GM12878 (cell line): ENCODE results near the gene NEK11. TPM values are rescaled to one million over a fixed set of nuclear protein-coding genes. Genes with fewer than 3 reads are reported as not detected.

ENCODE experiments used
- ATAC-seq: fragments of 200-7000 bp; cut with Tn5 transposase; 3 replicates; pipeline ENCODE4 v1.9.1; 2020; ENCODE audit warnings: mild to moderate bottlenecking, moderate library complexity
- BruUV-seq: library from RNA; stranded (reverse); fragments of 400-500 nt; replicated peaks from 2 replicates; lab custom pipeline; 2021; lab: Mats Ljungman, UMichigan
- CTCF ChIA-PET: fragments of 300-600 bp; sonication (Branson Sonifier 250); formaldehyde crosslinking; extraction: SDS; loops from one replicate; lab custom pipeline; 2021; ENCODE audit warnings: inconsistent platforms; lab: Yijun Ruan, JAX
- POLR2A ChIA-PET: fragments of 350-600 bp; formaldehyde crosslinking; extraction: SDS; loops from one replicate; lab custom pipeline; 2021; ENCODE audit warnings: inconsistent platforms; lab: Charles Lee
- RAD21 ChIA-PET: fragments of 300-600 bp; sonication (Branson Sonifier 250); formaldehyde crosslinking; loops from one replicate; lab custom pipeline; 2023; ENCODE audit warnings: antibody characterized with exemption; ENCODE audit not compliant: unreplicated experiment; lab: Charles Lee
- SMC1A ChIA-PET: fragments of 300-600 bp; sonication (Branson Sonifier 250); formaldehyde crosslinking; loops from one replicate; lab custom pipeline; 2023; ENCODE audit not compliant: unreplicated experiment, uncharacterized antibody; lab: Charles Lee
- DNase-seq: peaks from one replicate; pipeline ENCODE4 v3.0.0-alpha.2; 2011; ENCODE audit warnings: low read depth, low spot score
- FAIRE-seq: peaks from 3 replicates; lab custom pipeline; 2011; peaks lifted over from hg19 to GRCh38; lab: Jason Lieb, UNC
- H2AFZ ChIP-seq: 2 replicates; pipeline ENCODE4 v1.6.0; 2011; ENCODE audit warnings: low read depth, low read length, control low read depth; ENCODE audit not compliant: control insufficient read depth
- H3K27ac ChIP-seq: 2 replicates; pipeline ENCODE4 v1.5.1; 2011; ENCODE audit warnings: control low read depth; ENCODE audit not compliant: control insufficient read depth, insufficient read depth
- H3K27me3 ChIP-seq, 2 experiments: replicated peaks in 1 of 2; 2 replicates each; pipeline versions ENCODE4 v1.6.0 to v1.6.1; 2011; ENCODE audit warnings: low read length in 1 of 2; ENCODE audit not compliant: control insufficient read depth in 2 of 2, insufficient read depth in 2 of 2
- H3K36me3 ChIP-seq, 2 experiments: 2 replicates each; pipeline ENCODE4 v1.5.1; 2011; ENCODE audit warnings: low read length in 1 of 2; ENCODE audit not compliant: control insufficient read depth in 2 of 2, insufficient read depth in 2 of 2
- H3K4me1 ChIP-seq: 2 replicates; pipeline ENCODE4 v1.6.1; 2011; ENCODE audit warnings: mild to moderate bottlenecking, low read length, moderate library complexity, mixed read lengths; ENCODE audit not compliant: control insufficient read depth, insufficient read depth
- H3K4me2 ChIP-seq: 2 replicates; pipeline ENCODE4 v1.6.0; 2011; ENCODE audit warnings: control low read depth; ENCODE audit not compliant: control insufficient read depth, insufficient read depth
- H3K4me3 ChIP-seq: fragments of 200-600 bp; sonication (generic); 2 replicates; pipeline ENCODE4 v1.5.1; 2016
- H3K79me2 ChIP-seq: 2 replicates; pipeline ENCODE4 v1.6.0; 2011; ENCODE audit warnings: low read length; ENCODE audit not compliant: control insufficient read depth, insufficient read depth
- H3K9ac ChIP-seq: 2 replicates; pipeline ENCODE4 v1.8.0; 2011; ENCODE audit warnings: low read length, control low read depth, mixed read lengths; ENCODE audit not compliant: control insufficient read depth, insufficient read depth
- H3K9me3 ChIP-seq: replicated peaks from 3 replicates; pipeline ENCODE4 v1.5.1; 2011; ENCODE audit warnings: mild to moderate bottlenecking, low read length; ENCODE audit not compliant: control insufficient read depth, insufficient read depth
- H4K20me1 ChIP-seq: 2 replicates; pipeline ENCODE4 v1.6.0; 2011; ENCODE audit not compliant: control insufficient read depth, insufficient read depth
- E2F4 ChIP-seq: IDR thresholded peaks from 2 replicates; pipeline ENCODE4 v1.6.1; 2012; ENCODE audit warnings: low read depth, low read length, improper control_type of control experiment
- GABPA ChIP-seq: IDR thresholded peaks from 2 replicates; pipeline ENCODE4 v1.6.1; 2014; ENCODE audit warnings: antibody characterized with exemption, low read depth, mild to moderate bottlenecking, inconsistent platforms
- NFXL1 ChIP-seq: fragments of 450-650 bp; IDR thresholded peaks from 2 replicates; pipeline ENCODE4 v1.6.1; 2017; ENCODE audit warnings: antibody characterized with exemption, mild to moderate bottlenecking, borderline replicate concordance
- RAD51 ChIP-seq: fragments of 450-650 bp; IDR thresholded peaks from 2 replicates; pipeline ENCODE4 v1.6.1; 2016; ENCODE audit warnings: moderate library complexity, mild to moderate bottlenecking, inconsistent platforms
- SMAD5 ChIP-seq: IDR thresholded peaks from 2 replicates; pipeline ENCODE4 v1.6.1; 2016; ENCODE audit warnings: antibody characterized with exemption, low read depth
- SPI1 ChIP-seq: IDR thresholded peaks from 2 replicates; pipeline ENCODE4 v1.6.1; 2011; ENCODE audit warnings: low read depth, mild to moderate bottlenecking, low read length, moderate library complexity, borderline replicate concordance; ENCODE audit not compliant: insufficient read depth
- TAF1 ChIP-seq: IDR thresholded peaks from 2 replicates; pipeline ENCODE4 v1.6.1; 2011; ENCODE audit warnings: mild to moderate bottlenecking, low read depth, low read length, borderline replicate concordance
- ZNF592 ChIP-seq: fragments of 450-650 bp; IDR thresholded peaks from 2 replicates; pipeline ENCODE4 v1.6.1; 2017; ENCODE audit warnings: mild to moderate bottlenecking, moderate library complexity
- ZSCAN29 ChIP-seq: fragments of 450-650 bp; IDR thresholded peaks from 2 replicates; pipeline ENCODE4 v1.6.1; 2017; ENCODE audit warnings: mild to moderate bottlenecking, moderate library complexity
- WGBS: methylation state at CpG from one replicate; pipeline ENCODE4 v1.1.6; 2016; ENCODE audit warnings: low lambda C conversion rate; ENCODE audit not compliant: insufficient replicate concordance, insufficient coverage; ENCODE audit errors: missing lambda C conversion rate; 5-methylcytosine and 5-hydroxymethylcytosine counted together
- in situ Hi-C: fragments of 300-500 bp; cut with MboI; formaldehyde crosslinking; loops from 9 replicates; pipeline ENCODE4 v1.14.3; 2018; ENCODE audit warnings: mixed read lengths
- intact Hi-C: fragments of 100-400 bp; cut with micrococcal nuclease; formaldehyde crosslinking; loops from one replicate; pipeline ENCODE4 v1.14.2; 2022; ENCODE audit not compliant: unreplicated experiment
- polyA plus RNA-seq, 11 experiments: library from polyadenylated mRNA; depleted of rRNA in 4 of 11; unstranded in 6 of 11; stranded (reverse) in 5 of 11; fragments of >200 nt; fragmentation: Nextera tagmentation in 4 of 11; fragmentation: Illumina TruSeq in 1 of 11; extraction: Ambion mirVana in 4 of 11; extraction: Trizol in 1 of 11; gene quantifications; 1 replicate in 1 of 11; 2 replicates in 10 of 11; pipeline versions ENCODE4 v1.2.1 to v1.2.3, GENCODE V29; 2011 to 2016; ENCODE audit warnings: inconsistent platforms in 2 of 11, missing spikeins in 2 of 11, low read depth in 1 of 11
- total RNA-seq, 4 experiments: library from RNA; depleted of rRNA in 3 of 4; stranded (reverse); fragments of >200 nt in 3 of 4; fragmentation: Illumina TruSeq in 1 of 4; extraction: Trizol in 1 of 4; gene quantifications; 2 replicates each; pipeline versions ENCODE4 v1.2.1 to v1.2.3, GENCODE V29; 2013 to 2021

Gene NEK11
- total and polyA plus RNA-seq, 10 of the 15 experiments (the other 5 are each of a cell fraction or from before 2014, with no cell fraction given) = 0.05 to 0.94 (median 0.36) TPM; not detected in 1

GRCh38 chr3:131386429-131387165, 359.9 kb downstream of the NEK11 start:
- H3K27me3 ChIP-seq = no peaks in the 10 kb centered on the region
- in situ Hi-C loops (no loop called here), intact Hi-C loops (no loop called here)
- ChIA-PET CTCF (interaction anchor here (1.1 kb wide), 1 partner anchor 8 kb away, joined by 3 read pairs; no protein-coding TSS in a partner anchor), SMC1A (interaction anchor here (1.5 kb wide), 1 partner anchor 11 kb away, joined by 4 read pairs; no protein-coding TSS in a partner anchor), POLR2A (no interaction called here), RAD21 (no interaction called here)
- H3K4me3 ChIP-seq = no peak overlapping the region
- no peak overlapping the region for H3K9ac ChIP-seq
- no peak for ATAC-seq
- FAIRE-seq = no peak
- BruUV-seq = no TSS peak
- no peak overlapping the region for H2AFZ ChIP-seq
- peaks cover 5% of the 10 kb centered on the region for H3K79me2 ChIP-seq
- peaks cover 7% of the 10 kb centered on the region; the same call in 1 of the 2 replicates for H3K4me1 ChIP-seq
- WGBS = 41% methylated on average over 6 of the region's 6 CpGs
- TF ChIP-seq SPI1 (peak; percentile 34; the same call in 1 of the 2 replicates), TAF1 (no peak)
- no peaks in the 10 kb centered on the region for H4K20me1 ChIP-seq
- no peak overlapping the region; the same call in 1 of the 2 replicates for H3K4me2 ChIP-seq
- H3K9me3 ChIP-seq = no peaks in the 10 kb centered on the region
- H3K27ac ChIP-seq = no peak overlapping the region
- H3K36me3 ChIP-seq = no peaks in the 10 kb centered on the region; a peak in 1 of 4 replicates
- no peak for DNase-seq

DNA sequence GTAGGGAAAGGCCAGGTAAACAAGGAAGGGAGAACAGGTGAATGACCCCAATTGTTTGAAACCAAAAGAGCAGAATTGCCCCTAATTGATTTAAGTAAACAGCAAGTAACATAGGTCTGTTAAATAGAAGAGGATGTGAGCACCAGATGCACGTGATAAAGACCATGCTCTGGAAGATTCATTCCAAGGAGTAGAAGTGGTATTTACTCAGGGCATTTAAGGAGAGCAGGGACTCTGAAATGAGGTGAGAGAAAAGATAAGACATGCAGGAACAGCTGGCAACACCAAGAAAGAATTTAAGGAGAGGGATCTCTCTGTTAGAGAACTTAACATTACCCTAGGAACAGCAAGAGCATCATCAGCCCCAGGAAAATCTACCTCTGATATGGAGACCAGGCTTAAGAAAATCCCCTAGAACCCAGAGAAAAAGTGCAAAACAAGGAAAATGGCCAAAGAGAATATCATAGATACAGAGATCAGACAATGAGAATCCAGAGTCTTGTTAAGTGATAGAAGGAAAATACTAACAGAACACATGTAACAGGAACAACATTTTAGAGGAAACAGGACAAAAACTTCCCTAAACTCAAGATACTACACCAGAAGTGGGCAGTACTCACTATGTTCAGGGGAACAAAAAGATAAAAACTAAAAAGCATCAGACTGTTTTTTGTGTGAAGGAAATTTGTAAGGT, 361.3 kb downstream of the NEK11 start:
- ChIA-PET RAD21 (no interaction called here), SMC1A (interaction anchor here (1.5 kb wide), 1 partner anchor 10 kb away, joined by 4 read pairs; no protein-coding TSS in a partner anchor), POLR2A (no interaction called here), CTCF (interaction anchor here (1.1 kb wide), 1 partner anchor 10 kb away, joined by 3 read pairs; no protein-coding TSS in a partner anchor)
- Histone ChIP-seq H3K27ac (no peak overlapping the region), H3K27me3 (no peaks in the 10 kb centered on the region; a peak in 1 of 4 replicates), H3K36me3 (no peaks in the 10 kb centered on the region; a peak in 1 of 4 replicates), H3K9ac (no peak overlapping the region), H3K4me1 (peaks cover 7% of the 10 kb centered on the region; the same call in 1 of the 2 replicates), H3K4me3 (no peak overlapping the region), H3K79me2 (no peaks in the 10 kb centered on the region), H3K4me2 (no peak overlapping the region), H3K9me3 (no peaks in the 10 kb centered on the region), H4K20me1 (no peaks in the 10 kb centered on the region), H2AFZ (no peak overlapping the region)
- DNase-seq (no peak), ATAC-seq (no peak), FAIRE-seq (no peak)
- in situ Hi-C loops (no loop called here), intact Hi-C loops (no loop called here)
- WGBS = 93% methylated on average over 1 of the region's 1 CpG
- no TSS peak for BruUV-seq
- TF ChIP-seq RAD51 (no peak), E2F4 (no peak), GABPA (no peak), ZSCAN29 (no peak), NFXL1 (no peak), ZNF592 (no peak), SMAD5 (no peak)
